Uterus (tissue), 4 donors: ENCODE measurements around the gene KIF26B. TPM values are rescaled to one million over a fixed set of nuclear protein-coding genes. Genes with fewer than 3 reads are reported as not detected.

Experiments used
- DNase-seq, 2 donors: peaks; one replicate each; pipeline ENCODE4 v3.0.0-alpha.2; 2019 to 2020
- H3K27ac ChIP-seq, 2 donors: fragments of 200-600 bp; sonication (generic); 1 replicate in 1 of 2; 2 replicates in 1 of 2; pipeline ENCODE4 v1.5.1; 2016 to 2018
- H3K27me3 ChIP-seq, 2 donors: fragments of 200-600 bp; sonication (generic); one replicate each; pipeline ENCODE4 v1.5.1; 2018 to 2019; ENCODE audit warnings: control low read depth in 1 of 2
- H3K36me3 ChIP-seq, 2 donors: fragments of 200-600 bp; sonication (generic); one replicate each; pipeline ENCODE4 v1.5.1; 2019; ENCODE audit warnings: control low read depth in 1 of 2
- H3K4me1 ChIP-seq, 2 donors: fragments of 200-600 bp; sonication (generic); one replicate each; pipeline ENCODE4 v1.5.1; 2018 to 2019; ENCODE audit warnings: control low read depth in 1 of 2
- H3K4me3 ChIP-seq, 2 donors: fragments of 200-600 bp; sonication (generic); 1 replicate in 1 of 2; 2 replicates in 1 of 2; pipeline ENCODE4 v1.5.1; 2018 to 2019; ENCODE audit warnings: mild to moderate bottlenecking in 1 of 2
- H3K9me3 ChIP-seq, 2 donors: fragments of 200-600 bp; sonication (generic); one replicate each; pipeline ENCODE4 v1.5.1; 2019; ENCODE audit warnings: control low read depth in 1 of 2
- CTCF ChIP-seq, 4 experiments: fragments of 200-600 bp in 2 of 4; fragments of 450-650 bp in 2 of 4; sonication (generic) in 2 of 4; IDR thresholded peaks; one replicate each; pipeline ENCODE4 v1.5.1; 2016 to 2019; ENCODE audit warnings: antibody characterized with exemption in 4 of 4, mild to moderate bottlenecking in 2 of 4, moderate library complexity in 1 of 4
- POLR2A ChIP-seq, 2 donors: fragments of 450-650 bp; IDR thresholded peaks; one replicate each; pipeline ENCODE4 v1.6.1; 2016; ENCODE audit warnings: antibody characterized with exemption in 2 of 2, mild to moderate bottlenecking in 1 of 2, moderate library complexity in 1 of 2
- intact Hi-C: fragments of 100-400 bp; cut with DNase I; formaldehyde crosslinking; loops from one replicate; pipeline ENCODE4 v1.15.1; 2023; ENCODE audit warnings: low total_unique reads
- total RNA-seq, 4 donors: library from RNA; depleted of rRNA in 3 of 4; stranded (reverse); fragments of >200 nt in 3 of 4; gene quantifications; one replicate each; pipeline versions ENCODE4 v1.1.0 to v1.2.4, GENCODE V29; 2014 to 2023
- donor health status: DM: yes; HTN: yes; CAD: no.

KIF26B gene
- total RNA-seq, 4 donors from 2014 or later, result 0.27 to 17.4 (median 1.3) TPM; not detected in 1

- Histone ChIP-seq H3K27ac (no peak overlapping the region), H3K36me3 (no peaks in the 10 kb centered on the region), H3K9me3 (no peaks in the 10 kb centered on the region), H3K4me3 (no peak overlapping the region), H3K27me3 (peaks cover 0 to 6% of the 10 kb centered on the region in 2 donors), H3K4me1 (peaks cover 0 to 16% of the 10 kb centered on the region in 2 donors)
- intact Hi-C loops, result no loop called here
- no peak for DNase-seq
- TF ChIP-seq POLR2A (IDR thresholded peaks at IDR 0.05) (no peak), CTCF (IDR thresholded peaks at IDR 0.05) (no peak)
Observed at GRCh38 chr1:245160288-245160687, 5.5 kb downstream of the KIF26B start.

DNA sequence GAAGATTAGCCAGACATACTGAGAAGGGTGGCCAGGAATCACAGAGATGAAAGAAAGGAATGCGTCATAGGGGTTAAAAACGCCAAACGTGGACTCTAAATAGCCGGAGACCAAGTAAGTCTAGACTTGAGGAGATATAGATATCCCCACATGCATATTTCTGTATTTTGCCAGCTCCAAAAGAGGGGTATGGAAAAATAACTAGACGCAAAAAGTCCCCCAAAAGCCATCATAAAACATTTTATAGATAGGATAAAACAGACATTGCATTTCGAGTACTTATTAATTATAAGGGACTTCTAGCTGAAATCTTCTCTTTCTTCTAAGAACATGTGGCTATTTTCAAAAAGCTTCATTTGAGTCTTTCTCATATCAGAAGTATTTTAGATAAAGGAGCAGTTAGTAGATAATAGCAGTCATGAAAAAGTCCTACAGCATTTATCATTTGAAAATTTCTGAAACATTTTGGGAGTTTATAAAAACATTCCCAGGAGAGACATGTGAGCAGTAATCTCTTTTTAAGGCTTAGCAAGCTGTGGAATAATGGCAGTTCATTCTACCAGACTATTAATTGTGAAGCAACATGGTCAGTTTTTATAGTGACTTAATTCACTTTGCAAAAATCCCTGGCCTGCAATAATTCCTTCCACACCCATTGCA is 6.1 kb downstream of the KIF26B start:
- no peak for DNase-seq
- Histone ChIP-seq H3K9me3 (no peaks in the 10 kb centered on the region), H3K27ac (no peak overlapping the region), H3K36me3 (no peaks in the 10 kb centered on the region), H3K27me3 (peaks cover 0 to 4% of the 10 kb centered on the region in 2 donors), H3K4me1 (peaks cover 0 to 10% of the 10 kb centered on the region in 2 donors), H3K4me3 (no peak overlapping the region)
- no peak for TF ChIP-seq CTCF (IDR thresholded peaks at IDR 0.05)
- no peak for TF ChIP-seq POLR2A (IDR thresholded peaks at IDR 0.05)
- intact Hi-C loops, result no loop called here

DNA sequence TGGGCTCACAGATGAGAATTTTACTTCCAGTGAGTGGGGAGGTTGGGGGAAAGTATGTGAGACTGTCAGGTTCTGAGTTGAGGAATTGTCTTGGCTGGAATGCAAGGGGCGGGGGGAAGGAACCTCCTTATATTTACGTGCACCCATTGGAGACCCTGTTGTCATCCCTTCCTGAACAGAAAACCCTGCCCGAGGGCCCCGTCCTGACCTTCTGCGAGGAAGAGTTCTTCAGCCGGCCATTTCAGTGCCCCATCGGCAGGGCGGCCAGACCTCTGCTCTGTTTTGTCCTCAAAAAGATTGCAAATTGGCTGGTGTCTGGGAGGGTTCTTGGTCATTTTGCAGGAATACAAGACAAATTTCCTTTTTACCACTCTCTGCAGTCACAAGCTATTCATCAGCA is 7.1 kb downstream of the KIF26B start:
- TF ChIP-seq CTCF (IDR thresholded peaks at IDR 0.05) (no peak), POLR2A (IDR thresholded peaks at IDR 0.05) (no peak)
- peaks cover 0 to 1% of the 10 kb centered on the region in 2 donors for H3K4me1 ChIP-seq
- intact Hi-C loops, result no loop called here
- no peak overlapping the region for H3K27ac ChIP-seq
- no peaks in the 10 kb centered on the region for H3K36me3 ChIP-seq
- H3K27me3 ChIP-seq, result no peaks in the 10 kb centered on the region
- H3K4me3 ChIP-seq, result no peak overlapping the region
- no peak for DNase-seq
- H3K9me3 ChIP-seq, result no peaks in the 10 kb centered on the region

DNA sequence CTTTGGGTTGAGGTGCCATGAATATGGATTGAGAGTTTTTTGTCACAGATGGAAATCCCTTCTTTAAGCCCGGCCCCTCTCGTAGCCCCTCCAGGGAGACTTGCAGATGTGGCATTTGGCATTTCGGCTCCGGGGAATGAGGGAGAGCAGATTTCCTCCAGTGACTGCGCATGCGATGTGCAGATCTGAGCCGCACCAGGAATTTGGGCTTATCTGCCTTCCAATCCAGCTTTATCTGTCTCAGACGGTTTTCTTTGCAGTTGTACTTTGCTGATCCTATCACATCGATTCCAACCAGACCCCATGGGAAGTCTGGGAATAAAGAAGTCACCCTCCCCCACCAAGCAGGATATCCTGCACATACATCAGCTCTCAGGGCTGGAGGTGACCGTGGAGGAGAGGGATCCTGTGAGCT is 11.7 kb downstream of the KIF26B start:
- H3K4me3 ChIP-seq, result no peak overlapping the region

GRCh38 chr1:245168086-245168485 is 13.3 kb downstream of the KIF26B start:
- no peak for DNase-seq

More for the DNA sequence above, 11.7 kb downstream of the KIF26B start:
- Histone ChIP-seq H3K4me1 (no peaks in the 10 kb centered on the region), H3K27me3 (no peaks in the 10 kb centered on the region), H3K36me3 (no peaks in the 10 kb centered on the region), H3K27ac (no peak overlapping the region), H3K9me3 (no peaks in the 10 kb centered on the region)
- intact Hi-C loops, result no loop called here
- TF ChIP-seq POLR2A (IDR thresholded peaks at IDR 0.05), result no peak
- no peak for DNase-seq

More at GRCh38 chr1:245168086-245168485, 13.3 kb downstream of the KIF26B start:
- no peaks in the 10 kb centered on the region for H3K27me3 ChIP-seq
- intact Hi-C loops, result no loop called here
- H3K9me3 ChIP-seq, result no peaks in the 10 kb centered on the region
- no peaks in the 10 kb centered on the region for H3K36me3 ChIP-seq
- TF ChIP-seq CTCF (IDR thresholded peaks at IDR 0.05) (no peak), POLR2A (IDR thresholded peaks at IDR 0.05) (no peak)
- H3K4me1 ChIP-seq, result no peaks in the 10 kb centered on the region
- H3K4me3 ChIP-seq, result no peak overlapping the region
- no peak overlapping the region for H3K27ac ChIP-seq
